Motor neuron (in vitro differentiated cells): ENCODE results near the gene INPP5A. TPM values are rescaled to one million over a fixed set of nuclear protein-coding genes. Genes with fewer than 3 reads are reported as not detected.

Experiments
- ATAC-seq, 8 experiments: fragments of 200-7000 bp; cut with Tn5 transposase; replicated peaks in 6 of 8; 2 replicates each; pipeline ENCODE4 v1.8.0; 2021; ENCODE audit warnings: mild to moderate bottlenecking in 8 of 8, moderate library complexity in 8 of 8
- H3K27ac ChIP-seq, 2 donors: fragments of 250-450 bp; sonication (Bioruptor Pico); 2 replicates each; pipeline ENCODE4 v1.9.0; 2021; ENCODE audit warnings: antibody characterized with exemption in 2 of 2, mild to moderate bottlenecking in 2 of 2, moderate library complexity in 1 of 2
- H3K4me1 ChIP-seq, 2 donors: fragments of 250-450 bp; sonication (Bioruptor Pico); replicated peaks in 1 of 2; 2 replicates each; pipeline ENCODE4 v1.6.1; 2021; ENCODE audit warnings: antibody characterized with exemption in 2 of 2, mild to moderate bottlenecking in 2 of 2, moderate library complexity in 1 of 2
- H3K4me3 ChIP-seq, 5 donors: fragments of 250-450 bp; sonication (Bioruptor Pico); 2 replicates each; pipeline ENCODE4 v1.9.0; 2021; ENCODE audit warnings: antibody characterized with exemption in 5 of 5, mild to moderate bottlenecking in 5 of 5, moderate library complexity in 4 of 5
- WGBS, 10 experiments: fragments of 450-650 bp; shearing (Covaris generic); methylation state at CpG; one replicate each; pipeline ENCODE4 v1.0.0; 2022; 5-methylcytosine and 5-hydroxymethylcytosine counted together
- in situ Hi-C, 9 experiments: fragments of 400-800 bp; cut with MboI; loops; one replicate each; pipeline ENCODE4 v1.15.0; 2021; ENCODE audit warnings: low sequenced_read_pairs in 9 of 9, low pct_unique_long_range_greater_than_20kb in 2 of 9; ENCODE audit not compliant: unreplicated experiment in 9 of 9
- total RNA-seq, 8 experiments: library from RNA; unstranded; fragments of 300-600 nt; gene quantifications; 2 replicates each; pipeline versions ENCODE4 v1.2.3 to v1.2.4, GENCODE V29; 2022

The INPP5A gene
- total RNA-seq, 8 experiments from 2014 or later, result 13.2 to 45.0 (median 17.9) TPM

DNA sequence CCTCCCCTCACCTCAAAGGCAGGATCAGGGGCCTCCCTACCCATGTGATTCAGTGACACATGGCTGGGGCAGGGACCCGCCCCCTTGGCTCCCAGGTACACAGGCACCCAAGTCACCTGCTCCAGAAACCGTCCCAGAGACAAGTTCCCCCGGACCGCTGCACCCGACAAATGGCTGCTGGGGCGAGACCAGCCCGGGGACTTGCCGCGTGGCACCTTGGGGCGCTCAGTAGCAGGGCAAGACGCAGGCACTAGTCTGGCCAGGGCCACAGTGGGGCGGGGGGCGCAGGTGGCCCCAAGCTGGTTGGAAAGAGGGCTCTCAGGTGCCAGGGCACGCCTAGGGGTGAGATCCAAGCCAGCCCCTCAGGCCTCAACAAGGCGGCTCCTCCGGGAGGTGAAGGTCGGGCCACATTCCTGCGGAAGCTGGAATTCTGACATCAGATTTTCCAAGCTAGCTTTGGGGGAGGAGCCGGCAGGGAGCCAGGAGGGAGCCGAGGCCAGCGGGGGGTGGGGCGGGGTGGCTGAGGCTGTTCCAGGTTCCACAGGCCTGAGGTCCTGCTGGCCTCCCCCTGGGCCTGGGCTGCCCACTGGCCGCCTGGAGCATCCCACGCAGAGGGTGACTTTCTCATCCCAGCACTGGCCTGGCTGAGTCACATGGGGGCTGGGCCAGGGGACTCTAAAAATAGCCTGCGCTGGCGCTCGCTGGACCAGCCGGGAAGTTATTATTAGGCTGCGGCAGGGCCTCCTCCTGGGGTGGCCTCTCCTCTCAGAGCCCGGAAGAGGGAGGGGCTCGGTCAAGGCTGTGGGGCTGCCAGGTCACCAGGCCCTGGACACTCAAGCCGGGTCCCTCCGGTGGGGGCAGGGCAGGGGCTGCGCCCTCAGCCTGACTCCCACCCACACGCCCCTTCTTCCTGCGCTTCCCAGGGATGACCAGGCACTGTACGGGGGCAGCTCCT lies 20.5 kb upstream of the INPP5A start:
- Histone ChIP-seq H3K4me3 (peak overlapping the region in 2 of 5 donors; percentile 3 to 9), H3K4me1 (peaks cover 52 to 53% of the 10 kb centered on the region in 2 donors), H3K27ac (peak overlapping the region; percentile 86 to 94)
- in situ Hi-C loops, result no loop called here
- WGBS, 10 experiments, result 0 to 36% (median 0%) methylated on average over 1 to 5 of the region's 37 CpGs; no CpG with 5 or more reads in 7 of the 10 experiments
- peak; percentile 86 to 96 (median 92) for ATAC-seq

DNA sequence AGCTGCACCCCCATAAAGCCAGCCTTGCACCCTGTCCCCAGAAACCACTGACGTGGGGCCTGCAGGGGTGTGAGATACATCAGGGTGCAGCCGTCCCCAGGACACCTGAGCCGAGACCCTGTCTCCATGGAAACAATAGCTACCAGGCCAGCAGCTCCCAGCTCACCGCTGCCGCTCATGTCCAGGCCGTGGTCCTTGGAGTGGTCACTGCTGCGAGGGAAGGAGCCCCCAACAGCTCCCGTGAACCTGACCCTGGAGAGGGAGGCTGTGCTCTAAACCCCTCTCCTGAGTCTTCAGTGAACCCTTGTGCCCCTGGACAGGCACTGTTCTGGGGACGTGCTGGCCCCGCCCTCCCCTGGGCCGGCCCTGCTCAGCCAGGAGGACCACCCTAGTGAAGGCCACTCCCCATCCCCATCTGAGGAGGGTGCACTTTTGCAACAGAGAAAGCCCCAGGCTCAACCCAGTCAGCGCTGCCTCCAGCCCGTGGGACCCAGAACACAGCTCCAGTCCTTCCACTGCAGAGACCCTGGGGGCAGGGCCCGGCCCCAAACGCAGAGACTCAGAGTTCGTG lies 19.6 kb upstream of the INPP5A start:
- H3K4me3 ChIP-seq, result peak overlapping the region in 1 of 5 donors; percentile 9
- in situ Hi-C loops, result no loop called here
- H3K4me1 ChIP-seq, result peaks cover 52 to 53% of the 10 kb centered on the region in 2 donors
- WGBS, 10 experiments, result 20 to 80% (median 75%) methylated on average over 1 to 3 of the region's 16 CpGs; no CpG with 5 or more reads in 7 of the 10 experiments
- ATAC-seq, result peak in 5 of 8 experiments; percentile 7 to 24 (median 14)
- H3K27ac ChIP-seq, result peak overlapping the region; percentile 86 to 94

DNA sequence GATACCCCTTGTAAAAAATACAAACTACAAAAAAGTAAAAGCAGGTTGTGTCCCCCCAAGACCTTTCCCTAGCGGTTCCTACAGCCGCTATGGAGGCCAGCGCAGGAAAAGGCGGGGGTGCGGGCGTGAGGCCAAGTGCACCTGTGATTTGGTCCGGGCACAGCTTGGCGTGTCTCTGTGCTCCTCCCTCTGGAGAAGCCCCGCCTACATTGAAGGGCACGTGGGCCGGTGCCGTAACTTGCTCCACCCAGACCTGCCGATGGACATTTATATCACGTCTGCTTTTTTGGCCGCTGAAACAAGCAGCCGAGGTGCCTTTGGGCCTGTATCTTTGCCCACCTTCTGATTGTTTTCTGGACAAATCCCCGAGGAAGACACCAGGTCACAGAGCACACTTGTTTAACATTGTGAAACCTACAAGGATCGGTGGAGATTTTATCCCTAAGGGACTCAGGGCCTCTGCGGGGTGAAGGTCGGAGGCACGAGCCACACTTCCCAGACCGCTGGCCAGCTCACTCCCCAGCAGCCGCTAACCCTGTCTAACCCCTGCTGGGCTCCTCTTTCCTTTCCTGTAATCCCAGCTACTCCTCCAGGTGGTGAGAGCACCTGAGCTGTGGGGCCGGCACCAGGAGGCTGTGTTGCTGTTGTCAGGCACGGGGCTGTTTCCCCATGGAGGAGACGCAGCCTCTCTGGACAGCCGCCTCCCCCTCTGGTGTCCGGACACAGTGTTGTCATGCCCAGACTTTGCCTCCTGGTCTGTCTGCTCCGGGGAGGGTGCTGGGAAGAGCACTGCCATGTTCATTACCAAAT lies 18.8 kb upstream of the INPP5A start:
- WGBS, 10 experiments, result 0 to 100% (median 37%) methylated on average over 1 to 15 of the region's 29 CpGs; no CpG with 5 or more reads in 3 of the 10 experiments
- H3K4me3 ChIP-seq, result no peak overlapping the region
- ATAC-seq, result peak in 2 of 8 experiments; percentile 4 to 5
- peak overlapping the region in 1 of 2 donors; percentile 94 for H3K27ac ChIP-seq
- H3K4me1 ChIP-seq, result peaks cover 52 to 53% of the 10 kb centered on the region in 2 donors
- in situ Hi-C loops, result no loop called here

DNA sequence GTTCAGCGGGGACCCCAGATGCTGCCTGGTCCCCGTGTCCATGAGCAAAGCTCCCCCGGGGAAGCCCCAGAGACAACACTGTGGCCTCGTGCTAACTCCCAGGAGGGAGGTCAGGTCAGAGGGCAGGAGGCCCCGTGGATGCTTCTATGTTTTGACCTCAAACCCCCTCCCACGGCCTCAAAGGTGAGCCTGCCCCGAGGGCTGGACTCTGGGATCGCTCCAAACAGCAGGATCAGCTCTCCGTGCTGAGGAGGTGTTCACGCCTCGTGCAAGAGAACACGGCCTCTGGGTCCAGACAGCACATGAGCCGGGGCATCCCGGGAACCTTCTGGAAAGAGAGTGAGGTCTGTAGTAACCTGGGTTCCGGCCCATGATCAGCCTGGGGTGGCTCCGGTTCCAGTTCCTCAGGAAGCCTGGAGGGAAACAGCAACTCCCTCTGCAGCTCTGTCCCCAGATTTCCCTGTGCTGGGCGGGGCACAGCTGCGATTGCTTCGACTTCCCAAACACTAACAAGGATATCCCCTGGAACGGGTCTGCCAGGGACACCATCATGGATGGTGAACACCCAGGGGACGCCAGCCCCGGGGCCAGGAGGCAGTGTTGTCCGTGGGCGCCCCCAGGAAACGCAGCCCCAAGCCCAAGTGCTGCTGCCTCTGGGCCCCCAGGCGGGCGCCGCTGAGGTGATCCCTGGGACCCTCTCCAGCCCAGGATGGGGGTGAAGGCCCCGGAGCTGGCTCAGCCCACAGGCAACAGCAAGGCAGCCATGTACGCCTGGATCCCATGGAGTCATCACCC lies 18.0 kb upstream of the INPP5A start:
- Histone ChIP-seq H3K4me3 (no peak overlapping the region), H3K4me1 (peaks cover 52 to 53% of the 10 kb centered on the region in 2 donors), H3K27ac (no peak overlapping the region)
- ATAC-seq, result no peak
- WGBS, 10 experiments, result 68 to 83% (median 80%) methylated on average over 1 to 7 of the region's 30 CpGs; no CpG with 5 or more reads in 5 of the 10 experiments
- in situ Hi-C loops, result no loop called here

DNA sequence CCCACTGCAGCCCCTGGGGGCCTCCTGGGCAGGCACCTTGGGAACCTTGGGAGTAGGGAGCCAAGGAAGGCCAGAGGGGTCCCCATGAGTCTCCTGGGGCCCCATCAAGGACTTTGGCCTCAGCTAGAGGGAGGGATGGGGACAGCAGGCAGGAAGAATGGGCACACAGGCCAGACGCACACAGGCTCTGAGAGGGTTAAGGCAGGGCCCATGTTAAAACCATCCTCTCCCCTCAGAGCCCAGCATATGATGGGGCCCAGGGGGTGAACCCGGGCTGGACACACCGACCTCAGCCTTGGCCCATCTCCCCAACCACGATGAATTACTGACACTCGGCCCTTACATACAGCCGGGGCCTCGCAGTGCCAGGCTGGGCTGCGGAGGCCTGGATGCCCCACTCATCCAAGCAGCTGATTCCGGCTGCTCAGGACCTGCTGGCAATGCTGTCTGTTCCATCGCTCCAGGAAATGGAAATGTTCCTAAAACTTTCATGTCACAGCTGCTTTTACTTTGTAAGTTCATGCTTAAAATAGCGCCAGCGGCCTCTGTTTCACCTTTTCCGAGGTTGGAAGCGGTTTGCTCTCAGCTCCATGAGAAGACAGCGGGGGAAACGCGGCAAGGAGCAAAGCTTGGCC lies 17.3 kb upstream of the INPP5A start:
- ATAC-seq, result peak in 1 of 8 experiments; percentile 22
- Histone ChIP-seq H3K4me1 (peaks cover 49 to 53% of the 10 kb centered on the region in 2 donors), H3K4me3 (no peak overlapping the region), H3K27ac (no peak overlapping the region)
- in situ Hi-C loops, result no loop called here
- 13 to 85% (median 78%) methylated on average over 3 to 15 of the region's 17 CpGs; no CpG with 5 or more reads in 4 of the 10 experiments for WGBS, 10 experiments

DNA sequence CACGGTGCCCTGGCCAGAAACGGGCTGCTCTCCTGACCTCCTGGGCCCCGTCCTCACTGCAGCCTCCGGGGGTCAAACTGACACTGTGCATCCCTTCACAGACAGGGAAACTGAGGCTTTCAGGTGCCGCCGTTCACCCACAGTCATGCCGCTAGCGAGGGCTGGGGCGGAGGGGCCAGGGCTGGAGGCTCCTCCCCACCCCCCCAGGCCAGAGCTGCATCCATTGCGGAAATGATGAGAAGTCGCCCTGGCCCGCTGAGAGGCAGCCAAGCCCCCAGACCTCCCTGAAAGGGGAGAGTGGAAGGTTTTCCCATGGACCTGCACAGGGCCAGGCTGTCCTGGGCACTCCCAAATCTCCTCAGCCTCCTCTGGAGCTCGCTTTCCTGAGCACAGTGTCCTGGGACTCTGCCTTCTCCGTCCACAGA lies 16.5 kb upstream of the INPP5A start:
- WGBS, 10 experiments, result 50 to 100% (median 92%) methylated on average over 1 to 4 of the region's 14 CpGs; no CpG with 5 or more reads in 6 of the 10 experiments
- in situ Hi-C loops, result no loop called here
- no peak overlapping the region for H3K27ac ChIP-seq
- H3K4me3 ChIP-seq, result no peak overlapping the region
- H3K4me1 ChIP-seq, result peaks cover 44 to 48% of the 10 kb centered on the region in 2 donors
- ATAC-seq, result no peak

DNA sequence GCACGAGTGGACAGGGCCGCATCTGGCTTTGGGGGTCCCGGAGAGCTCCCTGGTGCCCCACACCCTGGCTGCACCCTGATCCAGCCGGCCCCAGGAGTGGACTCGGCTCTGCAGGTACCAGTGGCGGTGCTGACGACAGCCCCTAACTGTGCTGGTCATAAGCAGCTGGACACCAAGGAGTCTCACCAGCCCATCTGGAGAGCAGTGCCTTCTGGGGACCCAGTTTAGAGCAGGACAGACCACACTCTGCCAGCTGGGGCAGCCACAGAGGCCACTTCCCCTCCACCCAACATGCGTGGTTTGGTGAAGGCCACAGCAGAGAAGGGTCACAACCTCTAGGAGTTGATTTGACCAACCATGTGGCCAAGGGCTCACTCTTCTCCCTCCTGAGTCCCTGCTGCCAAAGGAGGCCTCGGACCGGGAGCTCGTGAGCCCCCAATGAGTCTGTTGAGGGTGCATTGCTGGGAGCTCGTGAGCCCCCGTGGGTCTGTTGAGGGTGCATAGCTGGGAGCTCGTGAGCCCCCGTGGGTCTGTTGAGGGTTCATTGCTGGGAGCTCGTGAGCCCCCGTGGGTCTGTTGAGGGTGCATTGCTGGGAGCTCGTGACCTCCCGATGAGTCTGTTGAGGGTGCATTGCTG lies 16.0 kb upstream of the INPP5A start:
- in situ Hi-C loops, result no loop called here
- H3K4me3 ChIP-seq, result no peak overlapping the region
- H3K27ac ChIP-seq, result no peak overlapping the region
- ATAC-seq, result no peak
- WGBS, 10 experiments, result 80 to 100% (median 100%) methylated on average over 1 to 5 of the region's 19 CpGs; no CpG with 5 or more reads in 5 of the 10 experiments
- H3K4me1 ChIP-seq, result peaks cover 39 to 42% of the 10 kb centered on the region in 2 donors

DNA sequence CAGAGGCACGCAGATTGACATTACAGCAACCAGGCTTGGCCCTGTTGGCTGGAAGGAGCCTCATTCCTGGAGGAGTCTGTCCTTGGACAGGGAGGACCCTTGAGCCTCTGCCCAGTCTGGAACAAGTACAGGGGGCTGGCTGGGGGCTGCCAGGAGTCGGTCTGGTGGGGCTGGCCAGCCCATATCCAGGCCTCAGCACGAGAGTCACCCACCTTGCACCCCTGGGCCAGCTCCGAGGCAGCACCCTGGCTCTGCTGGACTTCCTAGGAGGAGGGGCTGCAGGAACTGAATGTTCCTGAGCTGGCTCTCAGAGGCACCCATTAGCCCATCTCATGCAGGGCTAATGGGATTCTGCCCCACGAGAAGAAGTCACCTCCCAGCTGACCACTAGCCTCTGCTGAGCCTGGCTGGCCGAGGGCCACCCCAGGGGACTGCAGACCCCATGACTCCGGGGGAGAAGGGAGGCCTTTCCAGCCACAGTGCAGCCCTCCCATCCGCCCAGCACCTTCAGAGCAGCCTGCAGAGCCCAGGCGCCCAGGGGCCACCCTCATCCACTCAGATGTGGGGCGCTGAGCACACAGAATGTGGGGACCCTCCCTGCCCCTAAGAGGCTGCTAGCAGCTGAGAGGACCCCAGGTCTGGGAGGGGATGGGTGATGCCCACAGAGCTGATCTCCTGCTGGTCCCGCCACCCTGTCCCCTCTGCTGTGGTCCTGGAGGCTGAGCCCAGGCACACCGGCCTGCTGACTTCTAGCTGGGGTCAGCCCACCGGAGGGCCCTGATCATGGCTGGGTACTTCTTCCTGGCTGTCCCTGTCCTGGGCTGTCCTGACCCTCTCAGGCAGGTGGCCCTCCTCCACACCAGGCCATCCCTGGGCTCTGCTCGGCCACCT lies 14.8 kb upstream of the INPP5A start:
- in situ Hi-C loops, result no loop called here

DNA sequence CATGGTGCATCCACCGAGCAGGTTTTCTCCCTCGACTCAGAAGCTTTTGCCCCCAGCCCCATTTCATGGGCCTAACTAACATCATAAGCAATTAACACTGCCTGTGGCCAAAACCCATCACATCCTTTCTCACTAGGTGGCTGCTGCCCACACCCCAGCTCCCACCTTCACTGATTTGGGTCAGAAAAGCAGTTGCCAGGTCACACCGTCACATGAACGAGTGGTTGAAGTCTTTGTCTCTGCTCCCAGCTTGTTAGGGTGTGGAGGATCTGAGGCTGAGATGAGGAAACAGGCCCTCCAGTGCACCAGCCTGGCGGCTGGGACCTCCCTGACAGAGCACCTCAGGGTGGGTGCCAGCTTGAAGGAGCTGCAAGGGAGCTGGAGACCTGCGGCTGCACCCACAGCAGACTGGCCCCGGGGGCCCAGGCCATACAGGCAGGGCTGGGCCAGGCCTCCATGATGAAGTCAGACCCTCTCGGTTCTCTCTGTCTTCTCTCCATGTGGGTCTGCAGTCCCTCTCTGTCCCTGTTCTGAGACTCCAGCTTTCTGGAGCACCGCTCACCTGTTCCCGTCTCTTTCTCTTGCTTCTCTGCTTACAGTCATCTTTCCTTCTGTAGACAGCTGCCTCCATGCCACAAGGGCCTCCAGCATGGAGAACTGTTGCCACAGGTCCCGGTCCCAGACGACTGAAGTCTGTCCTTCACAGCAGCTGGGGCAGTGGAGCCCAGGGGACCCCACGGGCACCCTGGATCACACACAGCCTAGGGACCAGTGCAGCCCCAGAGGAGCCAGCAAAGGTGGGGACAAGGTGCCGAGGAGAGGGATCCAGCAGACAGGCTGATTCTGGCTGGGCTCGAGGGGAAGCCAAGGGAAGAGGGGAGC lies 13.8 kb upstream of the INPP5A start:
- ATAC-seq, result no peak
- no peak overlapping the region for H3K27ac ChIP-seq
- WGBS, 10 experiments, result 67 to 94% (median 85%) methylated on average over 1 to 6 of the region's 15 CpGs; no CpG with 5 or more reads in 4 of the 10 experiments
- in situ Hi-C loops, result no loop called here
- H3K4me1 ChIP-seq, result peaks cover 20 to 24% of the 10 kb centered on the region in 2 donors
- H3K4me3 ChIP-seq, result no peak overlapping the region

More for the DNA sequence above, 14.8 kb upstream of the INPP5A start:
- 60 to 100% (median 92%) methylated on average over 1 to 2 of the region's 14 CpGs; no CpG with 5 or more reads in 6 of the 10 experiments for WGBS, 10 experiments
- Histone ChIP-seq H3K27ac (no peak overlapping the region), H3K4me1 (peaks cover 30 to 31% of the 10 kb centered on the region in 2 donors), H3K4me3 (no peak overlapping the region)
- ATAC-seq, result no peak
